GM18861 (cell line): ENCODE measurements around the gene KLHL17.
"Not testable (repeated sequence)": the region's sequence is repeated elsewhere in the genome, so short reads cannot be mapped to it uniquely, and the experiment has no call there.

Experiments used
- ATAC-seq: cut with Tn5 transposase; IDR thresholded peaks from one replicate; pipeline ENCODE4 v1.9.1; 2021; ENCODE audit not compliant: unreplicated experiment

Gene KLHL17

DNA sequence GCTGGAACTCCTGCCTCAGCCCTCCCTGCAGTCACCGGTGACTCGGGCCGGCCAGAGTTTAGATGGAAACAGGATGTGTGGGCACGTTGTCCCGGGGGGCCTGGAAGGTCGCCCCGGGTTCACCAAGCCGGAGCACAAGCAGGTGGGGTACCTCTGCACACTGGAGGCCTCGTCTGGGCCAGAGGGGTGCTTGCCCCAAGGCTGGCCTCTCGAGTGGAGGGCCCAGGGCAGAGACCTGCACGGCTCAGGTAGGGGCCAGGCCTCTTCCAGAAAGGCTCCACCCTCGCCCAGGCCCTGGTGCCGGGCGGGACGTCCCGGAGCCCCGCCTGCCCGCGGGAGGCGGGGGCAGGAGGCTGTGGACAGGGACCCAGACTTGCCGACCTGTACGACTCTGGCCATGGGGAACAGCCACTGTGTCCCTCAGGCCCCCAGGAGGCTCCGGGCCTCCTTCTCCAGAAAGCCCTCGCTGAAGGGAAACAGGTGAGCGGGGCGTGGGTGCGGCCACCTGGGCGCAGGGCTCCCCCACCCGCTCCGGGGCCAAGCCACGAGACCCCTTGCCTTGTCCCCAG is 5.8 kb downstream of the KLHL17 start, which contains the start of gene PLEKHN1:
Gene PLEKHN1 (plus strand): TSS at position 348 of the 569 bp plus-strand sequence. CDS start 50 bp downstream, at position 398.
- no peak for ATAC-seq

DNA sequence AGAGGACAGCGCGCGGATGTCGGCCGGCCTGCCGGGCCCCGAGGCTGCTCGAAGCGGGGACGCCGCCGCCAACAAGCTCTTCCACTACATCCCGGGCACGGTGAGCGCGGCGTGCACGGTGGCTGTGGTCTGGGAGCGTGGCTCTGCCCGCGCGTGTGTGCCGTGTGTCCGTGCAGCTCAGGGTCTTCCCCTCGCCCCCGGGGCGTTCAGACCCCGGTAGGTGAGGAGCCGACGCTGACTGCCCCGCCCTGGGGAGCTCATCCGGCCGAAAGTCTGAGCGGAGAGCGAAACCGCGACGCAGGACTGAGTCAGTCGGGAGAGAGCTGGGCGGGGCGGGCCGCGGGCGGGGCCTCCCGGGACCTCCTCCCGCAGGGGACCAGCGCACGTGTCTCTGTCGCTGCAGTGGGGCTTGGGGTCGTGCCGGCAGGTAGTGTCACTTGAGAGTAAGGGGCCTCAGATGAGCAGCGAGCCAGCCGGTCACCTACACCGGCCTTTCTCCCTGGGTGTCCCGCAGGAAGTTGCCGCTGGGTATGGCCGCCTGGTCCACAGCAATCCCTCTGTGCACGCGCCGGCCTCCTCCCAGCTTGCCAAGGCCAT is 6.4 kb downstream of the KLHL17 start:
- no peak for ATAC-seq

DNA sequence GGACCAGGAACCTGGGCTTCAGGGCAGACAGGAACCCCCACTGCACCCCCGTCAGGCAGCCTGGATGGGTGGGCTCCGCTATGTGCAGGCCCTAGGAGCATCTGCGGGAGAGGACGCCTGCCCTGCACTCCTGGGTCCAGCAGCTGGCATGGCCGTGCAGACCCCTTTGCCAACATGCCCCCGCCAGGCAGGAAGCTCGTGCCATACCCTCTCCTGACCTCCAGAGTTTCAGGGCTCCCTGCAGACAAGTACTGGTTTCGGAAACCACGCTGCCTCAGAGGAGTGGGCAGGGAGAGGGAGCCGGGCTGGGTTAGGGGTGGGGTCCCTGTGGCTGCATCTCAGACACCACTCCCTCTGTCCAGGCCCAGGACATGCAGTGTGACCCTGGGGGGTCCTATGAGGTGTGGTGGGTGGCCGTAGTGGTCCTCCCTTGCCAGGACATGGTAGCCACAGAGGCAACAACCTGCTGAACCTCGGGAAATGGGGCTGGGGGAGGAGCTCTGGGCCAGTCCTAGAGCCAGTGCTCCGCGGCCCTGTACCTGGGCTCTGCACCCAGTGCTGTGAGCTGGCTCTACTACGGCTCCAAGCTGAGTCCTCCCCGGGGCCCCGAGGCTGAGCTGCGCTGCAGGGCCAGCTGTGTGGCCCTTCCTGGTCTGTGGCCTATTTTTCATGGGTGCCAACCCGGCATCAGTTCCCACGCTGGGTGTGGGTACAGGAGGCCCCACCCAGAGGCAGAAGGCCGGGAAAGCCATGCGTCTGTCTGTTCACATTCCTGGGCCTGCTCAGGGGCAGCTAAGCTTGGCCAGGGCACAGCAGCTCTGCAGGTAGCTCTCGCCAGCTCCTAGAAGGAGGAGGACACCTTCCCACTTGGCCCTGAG is 7.3 kb downstream of the KLHL17 start:
- ATAC-seq = no peak

DNA sequence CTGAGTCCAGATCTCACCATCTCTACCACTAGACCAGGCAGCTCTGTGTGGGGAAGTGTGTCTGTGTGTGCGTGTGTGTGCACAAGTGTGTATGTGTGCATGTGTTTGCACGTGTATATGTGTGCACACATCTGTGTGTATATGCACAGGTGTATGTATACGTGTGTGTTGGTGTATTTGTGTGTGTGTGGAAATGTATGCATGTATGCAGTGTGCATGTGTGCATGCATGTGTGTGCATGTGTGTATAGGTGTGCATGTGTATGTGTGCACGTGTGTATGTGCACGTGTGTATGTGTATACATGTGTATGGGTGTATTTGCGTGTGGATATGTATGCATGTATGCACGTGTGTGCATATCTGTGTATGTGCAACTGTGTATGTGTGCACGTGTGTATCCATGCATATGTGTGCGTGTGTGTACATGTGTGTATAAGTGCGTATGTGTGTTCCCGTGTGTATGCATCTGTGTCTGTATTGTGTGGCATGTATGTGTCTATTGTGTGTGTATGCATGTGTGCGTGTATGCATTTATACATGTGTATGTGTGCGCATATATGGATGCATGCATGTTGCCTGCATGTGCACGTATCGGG is 9.0 kb downstream of the KLHL17 start:
- ATAC-seq = no peak

DNA sequence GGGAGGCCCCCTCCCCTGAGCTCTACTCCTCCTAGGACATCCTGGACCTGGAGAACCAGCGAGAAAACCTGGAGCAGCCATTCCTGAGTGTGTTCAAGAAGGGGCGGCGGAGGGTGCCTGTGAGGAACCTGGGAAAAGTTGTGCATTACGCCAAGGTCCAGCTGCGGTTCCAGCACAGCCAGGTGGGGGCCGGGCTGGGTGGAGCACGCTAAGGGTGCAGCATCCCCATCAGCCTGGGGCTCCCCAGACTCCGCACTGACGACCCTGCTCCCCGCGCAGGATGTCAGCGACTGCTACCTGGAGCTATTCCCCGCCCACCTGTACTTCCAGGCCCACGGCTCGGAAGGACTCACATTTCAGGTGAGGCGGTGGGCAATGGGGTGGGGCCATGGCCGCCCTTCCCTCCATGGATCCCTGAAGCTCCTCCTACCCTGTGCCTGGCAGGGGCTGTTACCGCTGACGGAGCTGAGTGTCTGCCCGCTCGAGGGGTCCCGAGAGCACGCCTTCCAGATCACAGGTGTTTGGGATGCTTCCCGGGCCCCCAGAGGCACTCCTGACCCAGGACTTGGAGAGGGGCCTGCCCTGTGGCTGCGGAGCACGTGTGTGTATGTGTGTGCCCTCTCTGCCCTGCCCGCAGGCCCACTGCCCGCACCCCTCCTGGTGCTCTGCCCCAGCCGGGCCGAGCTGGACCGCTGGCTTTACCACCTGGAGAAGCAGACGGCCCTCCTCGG is 10.0 kb downstream of the KLHL17 start:
- ATAC-seq = no peak

DNA sequence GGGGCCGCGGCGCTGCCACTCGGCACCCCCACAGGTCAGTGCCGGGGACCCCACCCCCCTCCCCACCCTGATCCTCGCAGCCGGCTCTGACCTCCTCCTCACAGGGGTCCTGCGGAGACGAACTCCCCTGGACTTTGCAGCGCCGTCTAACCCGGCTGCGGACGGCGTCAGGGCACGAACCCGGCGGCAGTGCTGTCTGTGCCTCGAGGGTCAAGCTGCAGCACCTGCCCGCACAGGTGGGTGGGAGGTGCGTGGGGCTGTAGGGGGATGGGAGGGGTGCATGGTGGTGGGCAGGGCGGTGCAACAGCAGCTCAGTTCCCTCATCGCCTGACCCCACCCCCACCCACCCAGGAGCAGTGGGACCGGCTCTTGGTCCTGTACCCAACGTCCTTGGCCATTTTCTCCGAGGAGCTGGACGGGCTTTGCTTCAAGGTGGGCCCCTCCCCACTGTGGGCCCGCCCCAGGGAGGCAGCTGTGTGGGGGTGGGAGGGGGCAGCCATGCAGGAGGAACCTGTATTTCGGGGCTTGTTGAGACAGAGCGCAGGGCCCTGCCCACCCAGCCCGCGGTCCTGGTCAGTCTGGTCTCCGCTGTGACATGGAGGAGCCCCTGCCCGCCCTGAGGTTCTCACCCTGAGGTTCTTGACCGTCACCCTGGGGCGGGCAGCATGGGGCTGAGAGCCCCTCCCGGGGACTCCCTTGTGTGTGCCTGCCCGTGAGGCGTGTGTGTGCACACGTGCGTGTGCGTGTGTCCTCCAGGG is 10.8 kb downstream of the KLHL17 start:
- ATAC-seq = no peak

DNA sequence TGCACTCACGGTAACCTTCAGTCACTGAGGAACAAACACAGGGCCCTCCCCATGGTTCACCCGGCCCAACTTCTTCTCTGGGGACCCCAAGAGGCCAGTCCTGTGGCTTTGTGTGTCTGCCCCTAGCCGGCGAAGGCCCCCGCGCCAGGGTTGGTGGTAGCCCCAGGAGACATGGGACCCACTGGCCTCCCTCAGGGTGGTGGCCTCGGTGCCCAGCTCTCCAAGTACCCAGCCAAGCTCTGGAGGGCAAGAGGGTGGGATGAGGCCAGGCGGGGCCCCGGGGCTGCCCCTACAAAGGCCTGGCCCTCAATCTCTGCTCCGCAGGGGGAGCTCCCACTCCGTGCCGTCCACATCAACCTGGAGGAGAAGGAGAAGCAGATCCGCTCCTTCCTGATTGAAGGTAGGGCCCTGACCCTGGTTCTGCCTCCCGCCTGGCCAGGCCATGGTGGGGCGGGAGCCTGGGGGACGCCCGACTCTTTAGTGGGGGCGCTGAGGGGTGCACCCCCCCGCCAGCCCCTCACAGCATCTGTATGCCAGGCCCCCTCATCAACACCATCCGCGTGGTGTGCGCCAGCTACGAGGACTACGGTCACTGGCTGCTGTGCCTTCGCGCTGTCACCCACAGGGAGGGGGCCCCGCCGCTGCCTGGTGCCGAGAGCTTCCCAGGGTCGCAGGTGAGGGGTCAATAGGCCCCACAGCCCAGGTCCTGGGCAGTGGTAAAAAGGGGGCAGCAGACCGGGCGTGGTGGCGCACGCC is 11.5 kb downstream of the KLHL17 start:
- ATAC-seq = no peak

DNA sequence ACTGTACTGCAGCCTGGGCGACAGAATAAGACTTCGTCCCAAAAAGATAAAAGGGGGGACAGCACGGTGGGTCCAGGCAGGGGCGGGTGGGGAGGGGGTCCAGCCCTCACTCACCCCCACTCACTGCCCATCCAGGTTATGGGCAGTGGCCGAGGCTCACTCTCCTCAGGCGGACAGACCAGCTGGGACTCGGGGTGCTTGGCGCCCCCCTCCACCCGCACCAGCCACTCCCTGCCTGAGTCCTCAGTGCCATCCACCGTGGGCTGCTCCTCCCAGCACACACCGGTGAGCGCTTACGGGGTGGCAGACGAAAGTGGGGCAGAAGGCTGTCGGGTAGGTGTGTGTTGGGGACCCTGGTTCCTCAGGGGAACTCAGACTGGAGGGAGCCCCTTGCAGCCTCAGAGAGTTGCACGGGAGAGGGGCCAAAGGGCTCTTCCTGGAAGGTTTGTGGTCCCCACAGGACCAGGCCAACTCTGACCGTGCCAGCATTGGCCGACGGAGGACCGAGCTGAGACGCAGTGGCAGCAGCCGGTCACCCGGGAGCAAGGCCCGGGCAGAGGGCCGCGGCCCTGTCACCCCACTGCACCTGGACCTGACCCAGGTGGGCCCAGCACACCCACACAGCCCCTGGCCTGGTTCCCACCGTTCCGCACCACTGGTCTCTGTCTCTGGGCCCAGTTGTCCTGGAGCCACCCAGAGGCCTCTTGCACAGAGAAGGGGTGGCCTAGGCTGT is 12.5 kb downstream of the KLHL17 start:
- ATAC-seq = no peak

DNA sequence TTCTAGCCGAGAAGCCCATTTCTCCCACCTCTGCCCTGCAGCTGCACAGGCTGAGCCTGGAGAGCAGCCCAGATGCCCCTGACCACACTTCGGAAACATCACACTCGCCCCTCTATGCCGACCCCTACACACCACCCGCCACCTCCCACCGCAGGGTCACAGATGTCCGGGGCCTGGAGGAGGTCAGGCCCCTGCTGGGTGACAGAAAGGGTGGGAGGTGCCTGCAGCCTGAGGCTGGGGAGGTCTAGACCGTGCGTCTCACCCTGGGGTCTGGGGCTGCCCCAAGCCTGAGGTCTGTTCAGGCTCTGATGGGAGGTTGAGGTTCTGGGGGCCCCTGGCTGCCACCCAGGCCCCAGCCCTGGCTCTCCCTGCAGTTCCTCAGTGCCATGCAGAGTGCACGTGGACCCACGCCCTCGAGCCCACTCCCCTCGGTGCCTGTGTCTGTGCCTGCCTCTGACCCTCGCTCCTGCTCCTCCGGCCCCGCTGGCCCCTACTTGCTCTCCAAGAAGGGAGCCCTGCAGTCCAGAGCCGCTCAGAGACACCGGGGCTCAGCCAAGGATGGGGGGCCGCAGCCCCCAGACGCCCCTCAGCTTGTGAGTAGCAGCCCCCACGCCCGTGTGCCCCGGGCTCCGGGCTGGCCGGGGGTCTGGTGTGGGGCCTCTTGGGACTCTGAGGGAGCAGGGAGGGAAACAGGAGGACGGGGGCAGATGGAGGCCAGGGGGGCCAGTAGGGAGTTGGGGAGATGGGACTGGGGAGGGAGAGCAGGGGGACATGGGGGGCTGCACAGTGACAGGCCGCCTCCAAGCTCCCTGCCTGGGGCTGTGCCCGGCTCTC is 13.3 kb downstream of the KLHL17 start:
- no peak for ATAC-seq

DNA sequence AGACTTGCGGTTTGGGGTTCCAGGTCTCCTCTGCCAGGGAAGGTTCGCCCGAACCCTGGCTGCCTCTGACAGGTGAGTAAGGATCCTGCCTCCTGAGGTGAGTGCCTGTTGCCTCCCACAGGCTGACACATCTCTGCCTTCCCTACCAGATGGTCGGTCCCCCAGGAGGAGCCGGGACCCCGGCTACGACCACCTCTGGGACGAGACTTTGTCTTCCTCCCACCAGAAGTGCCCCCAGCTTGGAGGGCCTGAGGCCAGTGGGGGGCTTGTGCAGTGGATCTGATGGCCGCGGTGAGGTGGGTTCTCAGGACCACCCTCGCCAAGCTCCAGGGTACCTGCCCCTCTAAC is 13.9 kb downstream of the KLHL17 start:
- ATAC-seq = no peak

DNA sequence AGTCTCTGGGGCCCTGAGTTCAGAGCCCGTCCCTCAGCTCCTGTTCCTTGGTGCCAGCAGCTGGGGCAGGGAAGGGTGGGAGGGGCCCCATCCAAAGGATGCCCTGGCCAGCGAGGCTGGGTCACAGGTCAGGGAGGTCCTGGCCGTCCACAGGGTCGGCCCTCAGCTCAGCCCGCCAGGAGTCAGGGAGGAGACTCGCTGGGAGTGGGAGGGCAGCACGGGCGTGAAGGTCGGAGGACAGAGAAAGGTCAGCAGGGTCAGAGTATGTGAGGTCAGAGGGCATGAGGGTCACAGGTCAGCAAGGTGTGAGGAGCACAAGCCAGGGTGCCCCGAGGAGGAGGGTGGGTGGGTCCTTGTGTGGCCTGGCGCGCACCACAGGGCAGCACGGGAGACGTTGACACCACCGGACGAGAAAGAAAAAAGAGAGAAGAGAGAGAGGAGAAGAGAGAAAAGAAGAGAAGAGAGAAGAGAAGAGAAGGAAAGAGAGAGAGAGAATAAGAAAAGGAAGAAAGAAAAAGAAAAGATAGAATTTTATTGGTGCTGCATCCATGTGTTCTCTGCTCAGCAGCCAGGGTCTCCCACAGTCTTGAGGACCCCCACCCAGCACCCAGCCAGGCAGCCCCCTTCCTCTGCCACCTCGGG is 14.4 kb downstream of the KLHL17 start:
- no peak for ATAC-seq

DNA sequence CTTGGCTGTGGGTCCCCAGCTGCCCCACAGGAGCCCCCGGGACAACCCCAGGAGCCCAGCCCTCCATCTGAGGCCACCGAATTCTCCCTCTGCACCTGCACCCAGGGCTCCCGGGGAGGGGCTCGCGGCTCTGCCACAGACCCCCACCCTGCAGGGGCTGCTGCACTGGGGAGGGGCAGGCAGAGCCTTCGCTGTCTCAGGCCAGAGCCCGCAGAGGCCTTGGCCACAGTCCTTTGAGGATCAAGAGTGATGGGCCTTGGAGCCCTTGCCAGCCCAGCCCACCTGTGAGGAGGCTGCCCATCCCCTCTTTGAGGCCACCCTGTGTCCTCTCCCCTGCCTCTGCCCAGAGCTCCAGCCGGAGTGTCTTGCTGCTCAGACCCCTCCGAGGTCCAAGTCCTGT is 15.0 kb downstream of the KLHL17 start:
- ATAC-seq = no peak

DNA sequence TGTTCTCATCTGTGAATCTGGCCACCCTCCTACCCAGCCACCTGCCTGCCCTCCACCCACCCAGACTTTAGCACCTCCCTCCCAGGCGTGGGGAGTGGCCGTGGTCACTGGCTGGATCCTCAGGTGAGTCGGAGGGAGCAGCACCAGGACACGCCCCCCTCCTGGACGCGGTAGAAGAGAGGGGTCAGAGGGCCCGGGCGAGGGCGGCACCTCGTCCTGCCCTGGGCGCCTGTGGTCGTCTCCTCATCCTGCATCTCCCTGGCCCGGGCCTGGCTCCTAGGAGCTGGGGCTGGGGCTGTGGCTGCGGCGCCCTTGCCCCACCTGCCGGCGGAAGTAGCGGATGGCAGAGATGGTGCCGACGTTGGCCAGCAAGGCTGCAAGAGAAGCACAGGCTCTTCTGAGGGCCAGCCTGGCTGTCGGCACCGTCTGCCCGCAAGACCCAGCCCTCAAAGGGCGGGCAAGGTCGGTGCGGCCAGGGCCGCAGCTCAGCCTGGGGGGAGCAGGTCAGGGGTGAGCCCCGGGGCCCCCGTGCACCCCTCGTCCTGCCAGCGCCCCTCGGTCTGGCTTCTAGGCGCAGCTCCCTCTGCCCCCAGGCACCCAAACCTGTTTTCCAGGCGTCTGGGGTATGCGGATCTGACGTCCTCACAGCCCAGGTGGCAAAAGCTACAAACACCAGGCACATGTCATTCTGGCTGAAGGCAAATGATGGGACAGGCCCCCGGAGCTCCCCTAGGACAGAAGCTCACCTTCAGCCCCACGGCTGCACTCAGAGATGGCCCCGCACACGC is 15.7 kb downstream of the KLHL17 start:
- ATAC-seq = no peak

DNA sequence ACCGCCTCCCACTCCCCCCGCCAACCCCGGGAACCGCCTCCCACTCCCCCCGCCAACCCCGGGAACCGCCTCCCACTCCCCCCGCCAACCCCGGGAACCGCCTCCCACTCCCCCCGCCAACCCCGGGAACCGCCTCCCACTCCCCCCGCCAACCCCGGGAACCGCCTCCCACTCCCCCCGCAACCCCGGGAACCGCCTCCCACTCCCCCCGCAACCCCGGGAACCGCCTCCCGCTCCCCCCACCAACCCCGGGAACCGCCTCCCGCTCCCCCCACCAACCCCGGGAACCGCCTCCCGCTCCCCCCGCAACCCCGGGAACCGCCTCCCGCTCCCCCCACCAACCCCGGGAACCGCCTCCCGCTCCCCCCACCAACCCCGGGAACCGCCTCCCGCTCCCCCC is 16.4 kb downstream of the KLHL17 start:
- ATAC-seq = not testable (repeated sequence)

DNA sequence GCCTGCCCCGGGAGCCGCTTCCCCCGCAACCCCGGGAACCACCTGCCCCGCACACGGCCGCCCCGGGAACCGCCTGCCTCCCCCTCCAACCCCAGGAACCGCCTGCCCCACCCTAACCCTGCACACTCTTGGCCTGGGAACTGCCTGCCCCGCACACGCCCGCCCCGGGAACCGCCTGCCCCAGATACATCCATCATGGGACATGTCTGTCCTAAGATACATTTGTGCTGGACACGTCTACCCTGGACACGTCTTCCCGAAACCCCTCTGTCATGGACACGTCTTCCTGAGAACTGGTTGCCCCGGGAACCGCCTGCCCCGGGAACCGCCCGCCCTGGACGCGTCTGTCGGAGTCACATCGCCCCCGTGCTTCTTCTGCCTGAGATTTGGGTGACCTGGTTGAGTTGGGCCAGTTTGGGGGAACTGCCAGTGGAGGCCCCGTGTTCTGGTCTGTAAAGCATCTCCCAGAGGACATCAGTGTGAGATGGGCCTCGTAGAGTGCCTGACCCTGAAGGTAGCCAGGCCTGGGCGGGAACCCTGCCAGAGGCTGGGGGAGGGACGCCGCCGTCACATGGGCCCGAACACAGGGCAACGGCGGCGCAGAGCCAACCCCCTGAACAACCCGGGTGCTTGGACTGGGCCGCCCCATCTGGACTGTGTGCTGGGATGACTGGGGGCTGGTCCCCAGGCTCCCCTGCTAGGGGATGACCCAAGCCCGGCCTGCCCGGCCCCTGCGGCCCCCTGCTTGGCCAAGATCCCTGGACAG is 17.9 kb downstream of the KLHL17 start:
- no peak for ATAC-seq
